PC-9 (cell line): ENCODE data around the gene HTT. TPM values are rescaled to one million over a fixed set of nuclear protein-coding genes. Genes with fewer than 3 reads are reported as not detected.

Source experiments
- BruUV-seq: library from RNA; stranded (reverse); fragments of 400-500 nt; replicated peaks from 2 replicates; lab custom pipeline; 2021; lab: Mats Ljungman, UMichigan
- CTCF ChIA-PET: fragments of 300-600 bp; sonication (Branson Sonifier 250); formaldehyde crosslinking; loops from one replicate; lab custom pipeline; 2022; ENCODE audit warnings: antibody characterized with exemption; lab: Charles Lee
- POLR2A ChIA-PET: fragments of 300-600 bp; sonication (Branson Sonifier 250); formaldehyde crosslinking; loops from one replicate; lab custom pipeline; 2022; ENCODE audit warnings: antibody characterized with exemption; ENCODE audit not compliant: unreplicated experiment; lab: Charles Lee
- DNase-seq, 2 experiments: peaks; one replicate each; pipeline versions ENCODE4 v3.0.0 to v3.0.0-alpha.2; 2015 to 2022; ENCODE audit warnings: mixed read lengths in 1 of 2
- H2AFZ ChIP-seq: fragments of 200-600 bp; sonication (generic); 2 replicates; pipeline ENCODE4 v1.8.1; 2017; ENCODE audit warnings: antibody characterized with exemption
- H3F3A ChIP-seq: fragments of 200-600 bp; sonication (generic); 2 replicates; pipeline ENCODE4 v1.8.1; 2017; ENCODE audit warnings: antibody characterized with exemption, mild to moderate bottlenecking, low read depth; ENCODE audit not compliant: insufficient read depth
- H3K27ac ChIP-seq: fragments of 200-600 bp; sonication (generic); 2 replicates; pipeline ENCODE4 v1.6.1; 2016; ENCODE audit warnings: mixed run types
- H3K27me3 ChIP-seq: fragments of 200-600 bp; sonication (generic); 2 replicates; pipeline ENCODE4 v1.6.1; 2016; ENCODE audit warnings: low read depth, mixed run types; ENCODE audit not compliant: insufficient read depth
- H3K36me3 ChIP-seq: fragments of 200-600 bp; sonication (generic); 2 replicates; pipeline ENCODE4 v1.6.1; 2016; ENCODE audit warnings: low read depth, mixed run types
- H3K4me1 ChIP-seq: fragments of 200-600 bp; sonication (generic); replicated peaks from 2 replicates; pipeline ENCODE4 v1.6.1; 2016; ENCODE audit warnings: mixed run types; ENCODE audit not compliant: insufficient read depth
- H3K4me2 ChIP-seq: fragments of 200-600 bp; sonication (generic); 2 replicates; pipeline ENCODE4 v1.6.1; 2017; ENCODE audit warnings: mixed run types
- H3K4me3 ChIP-seq: fragments of 200-600 bp; sonication (generic); 2 replicates; pipeline ENCODE4 v1.6.1; 2016; ENCODE audit warnings: mixed run types
- H3K79me2 ChIP-seq: fragments of 200-600 bp; sonication (generic); 2 replicates; pipeline ENCODE4 v1.6.1; 2017; ENCODE audit warnings: low read depth, mixed run types
- H3K9me2 ChIP-seq: fragments of 200-600 bp; sonication (generic); 2 replicates; pipeline ENCODE4 v1.8.1; 2017; ENCODE audit warnings: mild to moderate bottlenecking; ENCODE audit not compliant: insufficient read depth
- H3K9me3 ChIP-seq: fragments of 200-600 bp; sonication (generic); 2 replicates; pipeline ENCODE4 v1.8.1; 2016; ENCODE audit warnings: low read depth; ENCODE audit not compliant: insufficient read depth
- H4K20me1 ChIP-seq: fragments of 200-600 bp; sonication (generic); 2 replicates; pipeline ENCODE4 v1.8.1; 2017; ENCODE audit not compliant: insufficient read depth
- CTCF ChIP-seq: fragments of 200-600 bp; sonication (generic); conservative IDR thresholded peaks from 2 replicates; pipeline ENCODE4 v1.6.1; 2017; ENCODE audit warnings: mixed run types, antibody characterized with exemption, mild to moderate bottlenecking, moderate library complexity
- EZH2 ChIP-seq: fragments of 200-600 bp; sonication (generic); IDR thresholded peaks from 2 replicates; pipeline ENCODE4 v1.8.0; 2017; ENCODE audit warnings: antibody characterized with exemption, low read depth
- intact Hi-C: fragments of 100-400 bp; cut with micrococcal nuclease; formaldehyde crosslinking; loops from one replicate; pipeline ENCODE4 v1.10.0; 2022; ENCODE audit not compliant: unreplicated experiment
- total RNA-seq: library from RNA; stranded (reverse); gene quantifications from 2 replicates; pipeline ENCODE4 v1.2.3, GENCODE V29; 2021

HTT gene
- total RNA-seq, 1 experiment from 2014 or later = 81.7 TPM

- no peak for TF ChIP-seq EZH2
- TF ChIP-seq CTCF = no peak
- Histone ChIP-seq H3K9me2 (no peaks in the 10 kb centered on the region), H3K4me1 (0 out of 2 replicates have a peak, but pooled peaks cover 5% of the 10 kb centered on the region), H3K79me2 (no peaks in the 10 kb centered on the region), H3K9me3 (no peaks in the 10 kb centered on the region), H3K27ac (no peak overlapping the region), H3F3A (no peaks in the 10 kb centered on the region), H3K36me3 (no peaks in the 10 kb centered on the region), H2AFZ (no peak overlapping the region), H4K20me1 (no peaks in the 10 kb centered on the region), H3K27me3 (no peaks in the 10 kb centered on the region), H3K4me2 (no peak overlapping the region; the same call in 1 of the 2 replicates), H3K4me3 (no peak overlapping the region)
- no peak for DNase-seq
- POLR2A ChIA-PET = interaction anchor here (0.5 kb wide), 1 partner anchor 940 kb away, joined by 7 read pairs; no protein-coding TSS in a partner anchor
- intact Hi-C loops = loop anchor here (5.0 kb wide), 1 partner anchor 66 kb away; no protein-coding TSS in a partner anchor
- CTCF ChIA-PET = interaction anchor here (0.6 kb wide), 2 partner anchors 19 to 25 kb away, joined by 3 to 5 read pairs; no protein-coding TSS in a partner anchor
- BruUV-seq = no TSS peak
Measured at GRCh38 chr4:3043282-3044020, 31.0 kb upstream of the HTT start.

GRCh38 chr4:3044870-3045819 is 29.3 kb upstream of the HTT start:
- BruUV-seq = no TSS peak
- Histone ChIP-seq H3K4me1 (0 out of 2 replicates have a peak, but pooled peaks cover 5% of the 10 kb centered on the region), H3K4me2 (no peak overlapping the region), H3K27me3 (no peaks in the 10 kb centered on the region), H3F3A (no peaks in the 10 kb centered on the region), H3K9me2 (no peaks in the 10 kb centered on the region), H3K79me2 (no peaks in the 10 kb centered on the region), H4K20me1 (no peaks in the 10 kb centered on the region), H3K9me3 (no peaks in the 10 kb centered on the region), H3K27ac (no peak overlapping the region), H3K4me3 (no peak overlapping the region), H2AFZ (no peak overlapping the region), H3K36me3 (no peaks in the 10 kb centered on the region)
- TF ChIP-seq CTCF (no peak), EZH2 (no peak)
- ChIA-PET CTCF (no interaction called here), POLR2A (no interaction called here)
- no peak for DNase-seq
- intact Hi-C loops = loop anchor here (5.0 kb wide), 1 partner anchor 68 kb away; no protein-coding TSS in a partner anchor

- Histone ChIP-seq H2AFZ (no peak overlapping the region), H4K20me1 (no peaks in the 10 kb centered on the region), H3K9me3 (no peaks in the 10 kb centered on the region), H3K9me2 (no peaks in the 10 kb centered on the region), H3K4me1 (0 out of 2 replicates have a peak, but pooled peaks cover 5% of the 10 kb centered on the region), H3F3A (no peaks in the 10 kb centered on the region), H3K36me3 (no peaks in the 10 kb centered on the region), H3K27ac (no peak overlapping the region), H3K4me3 (no peak overlapping the region), H3K27me3 (no peaks in the 10 kb centered on the region), H3K79me2 (no peaks in the 10 kb centered on the region), H3K4me2 (no peak overlapping the region)
- no TSS peak for BruUV-seq
- intact Hi-C loops = no loop called here
- TF ChIP-seq CTCF = no peak
- no peak for TF ChIP-seq EZH2
- ChIA-PET CTCF (no interaction called here), POLR2A (no interaction called here)
- DNase-seq = no peak
Measured at GRCh38 chr4:3046162-3046561, 28.3 kb upstream of the HTT start.
